Vagina (tissue), 2 donors: ENCODE results near the gene MRTFB. TPM values are rescaled to one million over a fixed set of nuclear protein-coding genes. Genes with fewer than 3 reads are reported as not detected.
A peak's percentile ranks its signal among the peaks of the same experiment; 100 is the strongest.
"Not testable (repeated sequence)": the region's sequence is repeated elsewhere in the genome, so short reads cannot be mapped to it uniquely, and the experiment has no call there.

ENCODE experiments used
- DNase-seq, 2 donors: peaks; one replicate each; pipeline ENCODE4 v3.0.0-alpha.2; 2017; ENCODE audit errors: extremely low spot score in 2 of 2
- H3K27ac ChIP-seq: fragments of 200-600 bp; sonication (generic); one replicate; pipeline ENCODE4 v1.5.1; 2019
- H3K27me3 ChIP-seq: fragments of 200-600 bp; sonication (generic); one replicate; pipeline ENCODE4 v1.5.1; 2019
- H3K36me3 ChIP-seq, 2 donors: fragments of 200-600 bp; sonication (generic); one replicate each; pipeline ENCODE4 v1.5.1; 2017 to 2019
- H3K4me1 ChIP-seq: fragments of 200-600 bp; sonication (generic); one replicate; pipeline ENCODE4 v1.5.1; 2019
- H3K4me3 ChIP-seq, 2 donors: fragments of 200-600 bp; sonication (generic); 1 replicate in 1 of 2; 2 replicates in 1 of 2; pipeline ENCODE4 v1.5.1; 2016 to 2019
- H3K9me3 ChIP-seq: fragments of 200-600 bp; sonication (generic); one replicate; pipeline ENCODE4 v1.5.1; 2019
- CTCF ChIP-seq, 3 experiments: fragments of 450-650 bp in 2 of 3; fragments of 200-600 bp in 1 of 3; sonication (generic) in 1 of 3; IDR thresholded peaks; one replicate each; pipeline ENCODE4 v1.5.1; 2017 to 2019; ENCODE audit warnings: antibody characterized with exemption in 3 of 3, mild to moderate bottlenecking in 2 of 3, moderate library complexity in 2 of 3
- POLR2A ChIP-seq, 2 donors: fragments of 450-650 bp; IDR thresholded peaks; one replicate each; pipeline ENCODE4 v1.6.1; 2017; ENCODE audit warnings: antibody characterized with exemption in 2 of 2, mild to moderate bottlenecking in 2 of 2, moderate library complexity in 2 of 2
- POLR2AphosphoS5 ChIP-seq, 2 donors: sonication (generic); formaldehyde crosslinking; IDR thresholded peaks; one replicate each; pipeline ENCODE4 v1.9.0; 2017; ENCODE audit warnings: antibody characterized with exemption in 2 of 2, mild to moderate bottlenecking in 2 of 2, low read depth in 1 of 2; ENCODE audit not compliant: insufficient read depth in 1 of 2
- intact Hi-C: fragments of 100-400 bp; cut with DNase I; formaldehyde crosslinking; loops from one replicate; pipeline ENCODE4 v1.15.1; 2023
- total RNA-seq: library from RNA; depleted of rRNA; stranded (reverse); fragments of >200 nt; gene quantifications from one replicate; pipeline ENCODE4 v1.2.3, GENCODE V29; 2016

Gene MRTFB
- total RNA-seq, 1 donor from 2014 or later, result 103 TPM

- no peak for TF ChIP-seq POLR2A (IDR thresholded peaks at IDR 0.05)
- no peak for TF ChIP-seq CTCF (IDR thresholded peaks at IDR 0.05)
- peak in 1 of 2 donors; percentile 71 for TF ChIP-seq POLR2AphosphoS5 (IDR thresholded peaks at IDR 0.05; ENCODE audit: insufficient read depth in 1 of 2, low read depth in 1 of 2)
- Histone ChIP-seq H3K27ac (no peak overlapping the region), H3K36me3 (no peaks in the 10 kb centered on the region), H3K9me3 (no peaks in the 10 kb centered on the region), H3K4me3 (no peak overlapping the region), H3K27me3 (no peaks in the 10 kb centered on the region), H3K4me1 (no peaks in the 10 kb centered on the region)
- intact Hi-C loops, result loop anchor here (5.0 kb wide), 1 partner anchor 1860 kb away; no protein-coding TSS in a partner anchor
- no peak for DNase-seq
These were observed 28.4 kb upstream of the MRTFB start for GRCh38 chr16:14042706-14043105.

GRCh38 chr16:14043278-14043677, 27.8 kb upstream of the MRTFB start:
- H3K9me3 ChIP-seq, result no peaks in the 10 kb centered on the region
- no peaks in the 10 kb centered on the region for H3K27me3 ChIP-seq
- H3K36me3 ChIP-seq, result no peaks in the 10 kb centered on the region
- peak overlapping the region; percentile 12 for H3K27ac ChIP-seq
- TF ChIP-seq POLR2AphosphoS5 (IDR thresholded peaks at IDR 0.05; ENCODE audit: insufficient read depth in 1 of 2, low read depth in 1 of 2), result no peak
- no peak for TF ChIP-seq POLR2A (IDR thresholded peaks at IDR 0.05)
- no peak for TF ChIP-seq CTCF (IDR thresholded peaks at IDR 0.05)
- DNase-seq, result no peak
- no peak overlapping the region for H3K4me3 ChIP-seq
- intact Hi-C loops, result loop anchor here (5.0 kb wide), 1 partner anchor 1861 kb away; no protein-coding TSS in a partner anchor
- no peaks in the 10 kb centered on the region for H3K4me1 ChIP-seq

GRCh38 chr16:14043793-14044192, 27.3 kb upstream of the MRTFB start:
- no peak for DNase-seq
- no peaks in the 10 kb centered on the region for H3K36me3 ChIP-seq
- H3K4me1 ChIP-seq, result no peaks in the 10 kb centered on the region
- H3K9me3 ChIP-seq, result no peaks in the 10 kb centered on the region
- intact Hi-C loops, result loop anchor here (1.0 to 5.0 kb wide), 2 partner anchors 27 to 1861 kb away; no protein-coding TSS in a partner anchor
- no peak overlapping the region for H3K4me3 ChIP-seq
- no peaks in the 10 kb centered on the region for H3K27me3 ChIP-seq
- no peak for TF ChIP-seq CTCF (IDR thresholded peaks at IDR 0.05)
- TF ChIP-seq POLR2AphosphoS5 (IDR thresholded peaks at IDR 0.05; ENCODE audit: insufficient read depth in 1 of 2, low read depth in 1 of 2), result no peak
- no peak for TF ChIP-seq POLR2A (IDR thresholded peaks at IDR 0.05)
- peak overlapping the region; percentile 12 for H3K27ac ChIP-seq

- H3K27me3 ChIP-seq, H3K36me3 ChIP-seq, H3K4me3 ChIP-seq, intact Hi-C loops, DNase-seq, H3K4me1 ChIP-seq, H3K27ac ChIP-seq, H3K9me3 ChIP-seq: not testable (repeated sequence)
These were observed 23.8 kb upstream of the MRTFB start for GRCh38 chr16:14047121-14047859.

GRCh38 chr16:14050291-14051027, 20.7 kb upstream of the MRTFB start:
- H3K36me3 ChIP-seq, result no peaks in the 10 kb centered on the region
- no peaks in the 10 kb centered on the region for H3K9me3 ChIP-seq
- H3K4me1 ChIP-seq, result no peaks in the 10 kb centered on the region
- TF ChIP-seq CTCF (IDR thresholded peaks at IDR 0.05) (no peak), POLR2AphosphoS5 (IDR thresholded peaks at IDR 0.05; ENCODE audit: insufficient read depth in 1 of 2, low read depth in 1 of 2) (no peak), POLR2A (IDR thresholded peaks at IDR 0.05) (no peak)
- no peaks in the 10 kb centered on the region for H3K27me3 ChIP-seq
- DNase-seq, result no peak
- no peak overlapping the region for H3K27ac ChIP-seq
- intact Hi-C loops, result no loop called here
- H3K4me3 ChIP-seq, result no peak overlapping the region
